Measurements from ENCODE around the gene DLG3.

GRCh38 chrX:70505451-70505841 lies 60.8 kb downstream of the DLG3 start:
- TF ChIP-seq CTCF (IDR thresholded peaks at IDR 0.05) (no peak), POLR2A (IDR thresholded peaks at IDR 0.05) (no peak), EP300 (IDR thresholded peaks at IDR 0.05) (no peak)

Data from ovary (tissue), 3 donors.